Neural cell (in vitro differentiated cells): ENCODE measurements around the gene P4HTM. TPM values are rescaled to one million over a fixed set of nuclear protein-coding genes. Genes with fewer than 3 reads are reported as not detected.

ENCODE experiments used
- H2AFZ ChIP-seq: fragments of 200-600, 300-800 bp; sonication (generic), shearing (Covaris generic); 2 replicates; pipeline ENCODE4 v1.6.0; 2014; ENCODE audit warnings: low read depth, mild to moderate bottlenecking, antibody characterized with exemption, low read length, moderate library complexity
- H3F3A ChIP-seq: fragments of 200-600 bp; shearing (Covaris generic); 2 replicates; pipeline ENCODE4 v1.6.1; 2016; ENCODE audit warnings: mild to moderate bottlenecking, moderate library complexity, mixed read lengths, antibody characterized with exemption, low read length; ENCODE audit not compliant: insufficient read depth, poor library complexity, severe bottlenecking
- H3K27ac ChIP-seq: fragments of 200-600, 300-800 bp; sonication (generic), shearing (Covaris generic); 2 replicates; pipeline ENCODE4 v1.5.1; 2014; ENCODE audit warnings: mild to moderate bottlenecking, low read length, moderate library complexity
- H3K27me3 ChIP-seq: fragments of 300-800, 200-600 bp; sonication (generic), shearing (Covaris generic); 2 replicates; pipeline ENCODE4 v1.6.0; 2014; ENCODE audit warnings: mild to moderate bottlenecking, low read depth, low read length, moderate library complexity; ENCODE audit not compliant: insufficient read depth
- H3K36me3 ChIP-seq: fragments of 300-800, 200-600 bp; sonication (generic), shearing (Covaris generic); 2 replicates; pipeline ENCODE4 v1.5.1; 2014; ENCODE audit warnings: mild to moderate bottlenecking, antibody characterized with exemption, low read length, moderate library complexity; ENCODE audit not compliant: insufficient read depth
- H3K4me2 ChIP-seq: fragments of 300-800, 200-600 bp; sonication (generic), shearing (Covaris generic); 2 replicates; pipeline ENCODE4 v1.6.0; 2014; ENCODE audit warnings: mild to moderate bottlenecking, low read length
- H3K4me3 ChIP-seq: fragments of 300-800, 200-600 bp; sonication (generic), shearing (Covaris generic); 2 replicates; pipeline ENCODE4 v1.5.1; 2014; ENCODE audit warnings: mild to moderate bottlenecking, low read length, moderate library complexity
- H3K79me2 ChIP-seq: fragments of 200-600 bp; shearing (Covaris generic); replicated peaks from 2 replicates; pipeline ENCODE4 v1.6.0; 2014; ENCODE audit warnings: mild to moderate bottlenecking, low read length, moderate library complexity; ENCODE audit not compliant: insufficient read depth
- H3K9ac ChIP-seq: fragments of 300-800, 200-600 bp; sonication (generic), shearing (Covaris generic); 2 replicates; pipeline ENCODE4 v1.6.1; 2016; ENCODE audit warnings: mild to moderate bottlenecking, low read length, mixed read lengths
- H3K9me2 ChIP-seq: fragments of 200-600 bp; shearing (Covaris generic); 2 replicates; pipeline ENCODE4 v1.6.1; 2016; ENCODE audit warnings: mild to moderate bottlenecking, low read length, mixed read lengths; ENCODE audit not compliant: insufficient read depth
- H3K9me3 ChIP-seq: fragments of 200-600, 300-800 bp; sonication (generic), shearing (Covaris generic); 2 replicates; pipeline ENCODE4 v1.6.1; 2016; ENCODE audit warnings: mild to moderate bottlenecking, mixed run types, low read length, moderate library complexity, mixed read lengths
- H4K20me1 ChIP-seq: fragments of 200-600 bp; shearing (Covaris generic); 2 replicates; pipeline ENCODE4 v1.6.1; 2016; ENCODE audit warnings: mild to moderate bottlenecking, mixed run types; ENCODE audit not compliant: insufficient read depth
- CTCF ChIP-seq: fragments of 450-650 bp; IDR thresholded peaks from 2 replicates; pipeline ENCODE4 v1.5.1; 2014; ENCODE audit warnings: antibody characterized with exemption, mild to moderate bottlenecking, moderate library complexity; ENCODE audit not compliant: poor library complexity, severe bottlenecking
- EP300 ChIP-seq: fragments of 450-650 bp; conservative IDR thresholded peaks from 2 replicates; pipeline ENCODE4 v1.6.1; 2014; ENCODE audit warnings: antibody characterized with exemption, mild to moderate bottlenecking, moderate library complexity; ENCODE audit not compliant: poor library complexity, severe bottlenecking
- EZH2 ChIP-seq: fragments of 200-600, 300-800 bp; shearing (Covaris generic), sonication (generic); IDR thresholded peaks from 2 replicates; pipeline ENCODE4 v1.6.1; 2014; ENCODE audit warnings: antibody characterized with exemption, low read length, borderline replicate concordance, mild to moderate bottlenecking; ENCODE audit not compliant: insufficient read depth, poor library complexity, severe bottlenecking
- MXI1 ChIP-seq: fragments of 450-650 bp; conservative IDR thresholded peaks from 2 replicates; pipeline ENCODE4 v1.6.1; 2014; ENCODE audit warnings: antibody characterized with exemption, mild to moderate bottlenecking; ENCODE audit not compliant: poor library complexity, severe bottlenecking
- POLR2AphosphoS5 ChIP-seq: IDR thresholded peaks from 2 replicates; pipeline ENCODE4 v1.6.1; 2012
- RAD21 ChIP-seq: fragments of 450-650 bp; conservative IDR thresholded peaks from 2 replicates; pipeline ENCODE4 v1.6.1; 2014; ENCODE audit warnings: antibody characterized with exemption, mild to moderate bottlenecking, moderate library complexity
- REST ChIP-seq: IDR thresholded peaks from 2 replicates; pipeline ENCODE4 v1.6.1; 2012; ENCODE audit warnings: borderline replicate concordance
- SMC3 ChIP-seq: fragments of 450-650 bp; conservative IDR thresholded peaks from 2 replicates; pipeline ENCODE4 v1.6.1; 2014; ENCODE audit warnings: antibody characterized with exemption, mild to moderate bottlenecking, moderate library complexity; ENCODE audit not compliant: poor library complexity
- TAF1 ChIP-seq: IDR thresholded peaks from 2 replicates; pipeline ENCODE4 v1.6.1; 2012; ENCODE audit warnings: low read depth
- polyA plus RNA-seq: library from polyadenylated mRNA; depleted of rRNA; stranded (reverse); fragments of >200 nt; gene quantifications from 2 replicates; pipeline ENCODE4 v1.2.3, GENCODE V29; 2014

The P4HTM gene
- polyA plus RNA-seq, 1 donor from 2014 or later = 97.3 TPM

GRCh38 chr3:49004352-49005302 is 14.6 kb downstream of the P4HTM start:
- Histone ChIP-seq H3K27me3 (no peaks in the 10 kb centered on the region), H4K20me1 (peaks cover 4% of the 10 kb centered on the region), H3K9ac (no peak overlapping the region), H3K4me3 (no peak overlapping the region), H3K79me2 (peaks cover 21% of the 10 kb centered on the region), H3K27ac (no peak overlapping the region), H3K36me3 (no peaks in the 10 kb centered on the region), H3K9me2 (no peaks in the 10 kb centered on the region), H3K9me3 (no peaks in the 10 kb centered on the region), H3K4me2 (no peak overlapping the region), H2AFZ (no peak overlapping the region), H3F3A (no peaks in the 10 kb centered on the region)
- TF ChIP-seq SMC3 (no peak), REST (no peak), TAF1 (no peak), EP300 (no peak), POLR2AphosphoS5 (no peak), EZH2 (no peak), RAD21 (no peak), MXI1 (no peak), CTCF (no peak)

- H3K27ac ChIP-seq = no peak overlapping the region
- peaks cover 24% of the 10 kb centered on the region for H3K79me2 ChIP-seq
- H3K36me3 ChIP-seq = no peaks in the 10 kb centered on the region
- H2AFZ ChIP-seq = no peak overlapping the region
- no peak overlapping the region for H3K9ac ChIP-seq
- no peaks in the 10 kb centered on the region for H3K27me3 ChIP-seq
- H3K4me3 ChIP-seq = no peak overlapping the region
- H3K9me2 ChIP-seq = no peaks in the 10 kb centered on the region
- no peak overlapping the region for H3K4me2 ChIP-seq
- H3K9me3 ChIP-seq = no peaks in the 10 kb centered on the region
- TF ChIP-seq TAF1 = no peak
- TF ChIP-seq EZH2 = no peak
- no peak for TF ChIP-seq CTCF
- no peak for TF ChIP-seq MXI1
- no peak for TF ChIP-seq REST
- TF ChIP-seq RAD21 = no peak
- TF ChIP-seq POLR2AphosphoS5 = no peak
- TF ChIP-seq EP300 = no peak
- no peak for TF ChIP-seq SMC3
- H4K20me1 ChIP-seq = peaks cover 4% of the 10 kb centered on the region
- H3F3A ChIP-seq = no peaks in the 10 kb centered on the region
These were observed 15.3 kb downstream of the P4HTM start for GRCh38 chr3:49005303-49005680.
